ENCODE measurements around the gene SLAMF6.

Gene SLAMF6

DNA sequence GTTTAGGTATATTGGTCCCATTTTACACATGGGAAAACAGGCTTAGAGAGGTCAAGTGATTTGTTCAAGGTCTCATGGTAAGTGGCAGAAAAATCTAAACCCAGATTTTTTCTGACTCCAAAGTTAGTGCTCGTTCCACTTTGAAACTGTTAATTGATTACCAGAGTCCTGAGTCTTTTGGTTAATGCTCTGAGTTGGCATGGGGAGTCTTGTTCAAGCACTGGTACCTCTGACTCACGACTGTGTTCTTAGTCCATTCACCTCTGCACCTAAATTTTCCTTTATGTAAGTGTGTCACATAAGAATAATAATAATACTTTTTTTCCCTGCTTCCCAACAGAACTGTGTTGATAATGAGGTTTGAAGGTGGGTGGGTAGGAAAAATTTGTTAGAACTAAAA, 63.4 kb downstream of the SLAMF6 start:
- Histone ChIP-seq H3K4me3 (ENCODE audit: low read length) (no peak overlapping the region), H3K4me1 (ENCODE audit: control insufficient read depth, insufficient read depth, low read length) (no peaks in the 10 kb centered on the region), H3K36me3 (ENCODE audit: control insufficient read depth, insufficient read depth, low read length, severe bottlenecking) (no peaks in the 10 kb centered on the region), H3K27me3 (replicated peaks; ENCODE audit: control insufficient read depth, insufficient read depth, low read length) (peaks cover 5% of the 10 kb centered on the region), H3K9ac (ENCODE audit: low read length) (no peak overlapping the region), H3K9me3 (ENCODE audit: control insufficient read depth, low read length) (no peaks in the 10 kb centered on the region)
- DNase-seq (ENCODE audit: low read depth): no peak

GRCh38 chr1:160459056-160459455, 64.0 kb downstream of the SLAMF6 start:
- Histone ChIP-seq H3K36me3 (ENCODE audit: control insufficient read depth, insufficient read depth, low read length, severe bottlenecking) (no peaks in the 10 kb centered on the region), H3K4me3 (ENCODE audit: low read length) (no peak overlapping the region), H3K4me1 (ENCODE audit: control insufficient read depth, insufficient read depth, low read length) (no peaks in the 10 kb centered on the region), H3K9ac (ENCODE audit: low read length) (no peak overlapping the region), H3K9me3 (ENCODE audit: control insufficient read depth, low read length) (no peaks in the 10 kb centered on the region), H3K27me3 (replicated peaks; ENCODE audit: control insufficient read depth, insufficient read depth, low read length) (peaks cover 5% of the 10 kb centered on the region)
- DNase-seq (ENCODE audit: low read depth): no peak

- H3K27me3 ChIP-seq (replicated peaks; ENCODE audit: control insufficient read depth, insufficient read depth, low read length): no peaks in the 10 kb centered on the region
- no peak overlapping the region for H3K4me3 ChIP-seq (ENCODE audit: low read length)
- no peak overlapping the region for H3K9ac ChIP-seq (ENCODE audit: low read length)
- H3K9me3 ChIP-seq (ENCODE audit: control insufficient read depth, low read length): no peaks in the 10 kb centered on the region
- H3K4me1 ChIP-seq (ENCODE audit: control insufficient read depth, insufficient read depth, low read length): no peaks in the 10 kb centered on the region
- H3K36me3 ChIP-seq (ENCODE audit: control insufficient read depth, insufficient read depth, low read length, severe bottlenecking): no peaks in the 10 kb centered on the region
- no peak for DNase-seq (ENCODE audit: low read depth)
Observed at GRCh38 chr1:160455153-160455517, 67.9 kb downstream of the SLAMF6 start.

DNA sequence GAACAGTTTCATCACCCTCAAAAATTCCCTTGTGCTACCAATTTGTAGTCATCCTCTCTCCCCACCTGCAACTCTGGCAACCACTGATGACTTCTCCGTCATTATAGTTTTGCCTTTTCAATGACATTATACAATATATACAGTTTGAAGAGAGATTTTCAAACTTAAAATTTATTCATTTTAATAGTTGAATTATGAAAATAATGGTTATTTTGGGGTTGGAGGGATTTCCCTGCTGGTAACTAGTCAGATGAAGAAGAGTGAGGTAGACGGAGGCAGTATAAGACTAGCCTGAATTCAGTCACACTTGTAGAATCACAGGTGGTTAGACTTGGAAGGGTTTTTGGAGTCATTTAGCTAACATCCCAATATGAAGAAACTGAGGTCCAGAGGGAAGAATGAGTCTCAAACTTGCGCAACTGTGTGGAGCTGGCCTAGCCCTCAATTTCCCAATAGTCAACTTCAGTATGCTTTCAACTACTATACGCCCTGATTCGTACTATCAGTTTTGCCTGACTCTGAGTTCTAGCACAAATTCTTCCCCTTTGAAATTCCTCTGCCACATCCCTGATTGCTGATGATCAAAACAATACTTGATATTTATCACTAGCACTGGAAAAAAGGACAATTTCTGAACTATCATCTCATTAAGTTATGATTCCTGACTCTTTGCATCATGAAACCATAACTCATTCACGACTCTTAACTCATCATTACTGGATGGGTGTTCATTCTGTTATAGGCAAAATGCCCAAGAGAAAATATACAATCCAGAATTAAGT, 68.5 kb downstream of the SLAMF6 start:
- Histone ChIP-seq H3K4me3 (ENCODE audit: low read length) (no peak overlapping the region), H3K9me3 (ENCODE audit: control insufficient read depth, low read length) (no peaks in the 10 kb centered on the region), H3K27me3 (replicated peaks; ENCODE audit: control insufficient read depth, insufficient read depth, low read length) (no peaks in the 10 kb centered on the region), H3K4me1 (ENCODE audit: control insufficient read depth, insufficient read depth, low read length) (no peaks in the 10 kb centered on the region), H3K36me3 (ENCODE audit: control insufficient read depth, insufficient read depth, low read length, severe bottlenecking) (no peaks in the 10 kb centered on the region), H3K9ac (ENCODE audit: low read length) (no peak overlapping the region)
- DNase-seq (ENCODE audit: low read depth): no peak

GRCh38 chr1:160453443-160453842, 69.6 kb downstream of the SLAMF6 start:
- Histone ChIP-seq H3K27me3 (replicated peaks; ENCODE audit: control insufficient read depth, insufficient read depth, low read length) (no peaks in the 10 kb centered on the region), H3K4me3 (ENCODE audit: low read length) (no peak overlapping the region), H3K4me1 (ENCODE audit: control insufficient read depth, insufficient read depth, low read length) (no peaks in the 10 kb centered on the region), H3K36me3 (ENCODE audit: control insufficient read depth, insufficient read depth, low read length, severe bottlenecking) (no peaks in the 10 kb centered on the region), H3K9me3 (ENCODE audit: control insufficient read depth, low read length) (no peaks in the 10 kb centered on the region), H3K9ac (ENCODE audit: low read length) (no peak overlapping the region)
- DNase-seq (ENCODE audit: low read depth): no peak

DNA sequence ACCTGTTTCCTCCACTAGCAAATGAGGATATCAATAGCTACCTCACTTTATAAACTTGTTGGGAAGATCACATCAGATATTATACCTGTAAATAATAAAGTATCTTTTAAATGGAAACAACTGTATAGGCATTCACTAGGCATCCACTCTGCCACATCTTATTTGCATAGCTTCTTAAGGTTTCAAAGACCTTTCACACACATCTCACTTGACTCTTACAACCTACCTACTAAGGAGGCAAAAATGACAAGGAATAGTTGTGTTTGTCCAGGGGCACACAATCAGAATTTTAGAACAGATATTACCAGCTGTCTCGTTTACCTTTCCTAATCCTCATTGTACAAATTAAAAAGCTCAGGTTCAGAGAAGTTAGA, 71.2 kb downstream of the SLAMF6 start:
- Histone ChIP-seq H3K9me3 (ENCODE audit: control insufficient read depth, low read length) (no peaks in the 10 kb centered on the region), H3K4me1 (ENCODE audit: control insufficient read depth, insufficient read depth, low read length) (no peaks in the 10 kb centered on the region), H3K9ac (ENCODE audit: low read length) (no peak overlapping the region), H3K4me3 (ENCODE audit: low read length) (no peak overlapping the region), H3K27me3 (replicated peaks; ENCODE audit: control insufficient read depth, insufficient read depth, low read length) (no peaks in the 10 kb centered on the region), H3K36me3 (ENCODE audit: control insufficient read depth, insufficient read depth, low read length, severe bottlenecking) (no peaks in the 10 kb centered on the region)
- no peak for DNase-seq (ENCODE audit: low read depth)

DNA sequence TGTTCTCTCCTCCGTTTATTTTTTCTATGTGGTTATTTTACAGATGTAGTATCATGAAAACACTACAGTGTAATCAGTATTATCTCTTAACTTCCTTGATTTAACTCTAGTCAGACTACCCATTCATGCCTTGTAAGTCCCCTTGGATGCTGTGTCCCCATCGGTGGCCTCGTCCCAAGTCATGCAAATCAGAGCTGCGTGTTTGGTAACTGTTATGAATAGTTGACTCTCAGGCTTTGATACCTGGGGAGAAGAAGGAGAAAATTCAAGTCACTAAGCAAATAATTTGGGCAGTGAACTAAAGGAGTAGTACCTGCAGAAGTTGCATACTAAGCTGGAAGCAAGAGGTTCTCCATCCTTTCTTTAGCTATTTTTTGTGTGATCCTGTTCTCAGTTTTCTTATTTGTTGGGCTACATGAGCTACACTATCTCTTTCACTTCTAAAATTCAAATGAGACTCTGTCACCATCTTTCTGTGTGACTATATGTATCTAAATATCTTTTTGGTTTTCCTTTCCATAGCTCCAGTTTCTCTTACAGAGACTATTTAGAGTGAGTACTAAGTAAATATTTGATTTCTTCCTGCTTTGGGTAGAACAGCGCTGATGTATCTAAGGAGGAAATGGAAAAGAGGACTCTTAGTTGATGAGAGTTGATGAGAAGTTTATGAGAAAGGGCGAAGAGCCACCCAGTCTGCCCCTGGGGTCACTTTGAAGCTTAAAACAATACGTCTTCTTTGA, 71.8 kb downstream of the SLAMF6 start:
- no peak for DNase-seq (ENCODE audit: low read depth)
- H3K4me3 ChIP-seq (ENCODE audit: low read length): no peak overlapping the region
- H3K9ac ChIP-seq (ENCODE audit: low read length): no peak overlapping the region

DNA sequence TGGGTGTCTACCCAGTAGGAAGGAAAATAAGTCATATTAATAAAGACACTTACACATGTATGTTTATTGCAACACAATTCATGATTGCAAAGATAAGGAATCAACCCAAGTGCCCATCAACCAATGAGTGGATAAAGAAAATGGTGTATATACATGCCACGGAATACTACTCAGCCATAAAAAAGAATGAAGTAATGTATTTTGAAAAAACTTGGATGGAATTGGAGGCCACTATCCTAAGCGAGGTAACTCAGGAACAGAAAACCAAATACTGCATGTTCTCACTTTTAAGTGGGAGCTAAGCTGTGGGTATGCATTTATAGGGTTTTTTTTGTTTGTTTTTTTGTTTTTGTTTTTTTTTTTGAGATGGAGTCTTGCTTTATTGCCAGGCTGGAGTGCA, 73.6 kb downstream of the SLAMF6 start:
- Histone ChIP-seq H3K4me1 (ENCODE audit: control insufficient read depth, insufficient read depth, low read length) (no peaks in the 10 kb centered on the region), H3K36me3 (ENCODE audit: control insufficient read depth, insufficient read depth, low read length, severe bottlenecking) (no peaks in the 10 kb centered on the region), H3K9ac (ENCODE audit: low read length) (no peak overlapping the region), H3K27me3 (replicated peaks; ENCODE audit: control insufficient read depth, insufficient read depth, low read length) (peaks cover 4% of the 10 kb centered on the region), H3K4me3 (ENCODE audit: low read length) (no peak overlapping the region), H3K9me3 (ENCODE audit: control insufficient read depth, low read length) (no peaks in the 10 kb centered on the region)
- DNase-seq (ENCODE audit: low read depth): no peak

More for the DNA sequence above, 71.8 kb downstream of the SLAMF6 start:
- Histone ChIP-seq H3K4me1 (ENCODE audit: control insufficient read depth, insufficient read depth, low read length) (no peaks in the 10 kb centered on the region), H3K27me3 (replicated peaks; ENCODE audit: control insufficient read depth, insufficient read depth, low read length) (peaks cover 4% of the 10 kb centered on the region), H3K36me3 (ENCODE audit: control insufficient read depth, insufficient read depth, low read length, severe bottlenecking) (no peaks in the 10 kb centered on the region), H3K9me3 (ENCODE audit: control insufficient read depth, low read length) (no peaks in the 10 kb centered on the region)

DNA sequence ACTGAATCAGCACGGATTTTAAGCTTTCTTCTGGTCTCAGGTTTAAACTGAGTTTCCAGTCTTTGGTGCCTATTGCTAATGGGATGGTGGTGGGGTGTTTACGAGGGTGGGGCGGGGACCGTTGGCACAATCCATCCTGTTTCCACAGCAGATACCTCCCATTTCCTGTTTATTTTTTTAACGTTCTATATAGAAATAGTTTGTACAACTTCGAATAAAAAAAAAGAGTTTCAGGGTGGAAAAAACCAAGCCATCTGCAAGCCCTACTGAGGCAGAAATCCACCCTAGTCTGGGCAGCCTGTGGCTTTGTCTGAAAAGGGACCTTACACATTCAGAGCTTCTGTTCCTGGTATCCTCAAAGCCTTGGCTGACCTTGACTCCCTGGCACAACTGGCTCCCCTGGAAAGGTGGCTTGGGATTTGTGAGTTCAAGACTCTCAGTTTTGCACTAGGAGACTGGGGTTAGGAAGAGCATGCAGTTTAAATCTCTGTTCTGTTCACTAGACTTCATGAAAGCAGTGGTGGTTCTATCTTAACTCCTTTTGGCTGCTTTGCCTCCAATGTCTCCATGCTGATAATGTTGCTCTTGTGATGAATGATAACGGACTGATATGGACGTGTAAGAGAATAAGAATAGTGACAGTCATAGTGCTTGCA, 76.0 kb downstream of the SLAMF6 start:
- Histone ChIP-seq H3K36me3 (ENCODE audit: control insufficient read depth, insufficient read depth, low read length, severe bottlenecking) (no peaks in the 10 kb centered on the region), H3K4me1 (ENCODE audit: control insufficient read depth, insufficient read depth, low read length) (no peaks in the 10 kb centered on the region), H3K4me3 (ENCODE audit: low read length) (no peak overlapping the region), H3K9ac (ENCODE audit: low read length) (no peak overlapping the region), H3K9me3 (ENCODE audit: control insufficient read depth, low read length) (no peaks in the 10 kb centered on the region), H3K27me3 (replicated peaks; ENCODE audit: control insufficient read depth, insufficient read depth, low read length) (peaks cover 4% of the 10 kb centered on the region)
- no peak for DNase-seq (ENCODE audit: low read depth)

DNA sequence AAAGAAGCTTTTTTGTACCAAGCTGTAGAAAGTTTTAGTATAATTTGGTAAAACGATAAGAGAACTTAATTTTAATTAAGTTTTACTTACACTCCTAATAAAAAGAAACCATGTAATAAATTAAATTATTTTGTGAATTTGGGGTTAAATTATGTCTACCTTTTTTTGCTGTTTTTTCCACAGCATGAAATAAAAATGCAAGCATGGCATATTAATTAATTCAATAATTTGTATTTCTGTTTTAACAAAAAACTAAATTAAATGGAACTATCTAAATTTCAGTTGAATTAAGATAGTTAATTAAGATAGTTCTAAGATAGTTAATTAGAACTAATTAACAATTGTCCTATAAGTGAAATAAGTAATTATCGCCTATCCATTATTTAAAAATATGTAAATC, 83.3 kb downstream of the SLAMF6 start:
- Histone ChIP-seq H3K27me3 (replicated peaks; ENCODE audit: control insufficient read depth, insufficient read depth, low read length) (peaks cover 5% of the 10 kb centered on the region), H3K9ac (ENCODE audit: low read length) (no peak overlapping the region), H3K9me3 (ENCODE audit: control insufficient read depth, low read length) (no peaks in the 10 kb centered on the region), H3K4me3 (ENCODE audit: low read length) (no peak overlapping the region), H3K36me3 (ENCODE audit: control insufficient read depth, insufficient read depth, low read length, severe bottlenecking) (no peaks in the 10 kb centered on the region), H3K4me1 (ENCODE audit: control insufficient read depth, insufficient read depth, low read length) (no peaks in the 10 kb centered on the region)
- DNase-seq (ENCODE audit: low read depth): no peak

DNA sequence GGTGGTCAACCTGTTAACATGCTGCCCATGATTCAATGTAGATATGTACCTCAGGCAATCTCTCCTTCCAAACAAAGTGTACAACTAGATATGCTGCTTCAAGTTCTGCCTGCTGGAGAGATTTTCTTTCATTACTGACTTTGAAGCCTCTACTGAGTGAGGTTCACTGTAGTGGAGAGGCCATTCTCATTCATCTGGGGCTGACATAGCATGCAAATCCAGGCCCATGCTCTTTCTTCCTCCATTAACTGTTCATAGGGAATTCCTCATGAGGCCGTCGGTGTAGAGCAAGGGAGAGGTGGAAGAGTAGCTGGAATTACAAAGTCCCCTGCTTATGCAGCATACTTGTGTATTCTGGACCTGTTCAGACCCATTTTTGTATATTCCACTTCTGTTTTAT, 84.1 kb downstream of the SLAMF6 start:
- Histone ChIP-seq H3K9me3 (ENCODE audit: control insufficient read depth, low read length) (no peaks in the 10 kb centered on the region), H3K4me3 (ENCODE audit: low read length) (no peak overlapping the region), H3K4me1 (ENCODE audit: control insufficient read depth, insufficient read depth, low read length) (no peaks in the 10 kb centered on the region), H3K27me3 (replicated peaks; ENCODE audit: control insufficient read depth, insufficient read depth, low read length) (peaks cover 5% of the 10 kb centered on the region), H3K36me3 (ENCODE audit: control insufficient read depth, insufficient read depth, low read length, severe bottlenecking) (no peaks in the 10 kb centered on the region), H3K9ac (ENCODE audit: low read length) (no peak overlapping the region)
- no peak for DNase-seq (ENCODE audit: low read depth)

Measured in adipocyte (in vitro differentiated cells).